Spleen (tissue), 11 donors: ENCODE results near the gene JAZF1. TPM values are rescaled to one million over a fixed set of nuclear protein-coding genes. Genes with fewer than 3 reads are reported as not detected.

ENCODE experiments used
- DNase-seq: peaks from one replicate; pipeline ENCODE4 v3.0.0-alpha.2; 2020
- H3K27ac ChIP-seq, 8 donors: fragments of 200-600 bp; sonication (generic) in 7 of 8; 1 replicate in 4 of 8; 2 replicates in 4 of 8; pipeline versions ENCODE4 v1.5.0 to v1.8.0; 2016 to 2021; ENCODE audit warnings: inconsistent platforms in 4 of 8, mild to moderate bottlenecking in 4 of 8, moderate library complexity in 1 of 8
- H3K27me3 ChIP-seq, 7 donors: fragments of 200-600 bp; sonication (generic) in 6 of 7; replicated peaks in 1 of 7; 1 replicate in 4 of 7; 2 replicates in 3 of 7; pipeline versions ENCODE4 v1.5.0 to v1.8.0; 2016 to 2021; ENCODE audit warnings: inconsistent platforms in 3 of 7, mild to moderate bottlenecking in 1 of 7
- H3K36me3 ChIP-seq, 6 donors: fragments of 200-600 bp; sonication (generic) in 5 of 6; 1 replicate in 4 of 6; 2 replicates in 2 of 6; pipeline versions ENCODE4 v1.5.0 to v1.8.0; 2016 to 2021; ENCODE audit warnings: inconsistent platforms in 2 of 6
- H3K4me1 ChIP-seq, 6 donors: fragments of 200-600 bp; sonication (generic) in 5 of 6; 1 replicate in 3 of 6; 2 replicates in 3 of 6; pipeline versions ENCODE4 v1.5.0 to v1.8.0; 2016 to 2021; ENCODE audit warnings: inconsistent platforms in 3 of 6
- H3K4me3 ChIP-seq, 8 donors: fragments of 200-600 bp; sonication (generic) in 7 of 8; 1 replicate in 4 of 8; 2 replicates in 4 of 8; pipeline versions ENCODE4 v1.5.0 to v1.8.0; 2016 to 2021; ENCODE audit warnings: inconsistent platforms in 4 of 8, mild to moderate bottlenecking in 4 of 8, moderate library complexity in 2 of 8
- H3K9me3 ChIP-seq, 8 donors: fragments of 200-600 bp; sonication (generic) in 7 of 8; 1 replicate in 4 of 8; 2 replicates in 4 of 8; pipeline versions ENCODE4 v1.5.0 to v1.8.0; 2016 to 2021; ENCODE audit warnings: inconsistent platforms in 4 of 8
- CTCF ChIP-seq, 11 experiments: fragments of 200-600 bp in 7 of 11; fragments of 450-650 bp in 4 of 11; sonication (generic) in 4 of 11; IDR thresholded peaks in 8 of 11; conservative IDR thresholded peaks in 3 of 11; 1 replicate in 7 of 11; 2 replicates in 4 of 11; pipeline versions ENCODE4 v1.4.0 to v1.8.0; 2016 to 2021; ENCODE audit warnings: antibody characterized with exemption in 11 of 11, inconsistent platforms in 4 of 11, mild to moderate bottlenecking in 1 of 11
- POLR2A ChIP-seq, 3 donors: fragments of 450-650 bp; IDR thresholded peaks; one replicate each; pipeline ENCODE4 v1.5.1; 2017; ENCODE audit warnings: antibody characterized with exemption in 3 of 3, mild to moderate bottlenecking in 1 of 3
- POLR2AphosphoS5 ChIP-seq, 3 donors: sonication (generic); formaldehyde crosslinking; IDR thresholded peaks; one replicate each; pipeline ENCODE4 v1.5.1; 2017; ENCODE audit warnings: antibody characterized with exemption in 3 of 3
- WGBS, 5 donors: extraction: QIAGEN DNeasy Blood & Tissue Kit in 3 of 5; methylation state at CpG; one replicate each; pipeline versions ENCODE4 v1.1.5 to v1.1.7; 2013 to 2018; 5-methylcytosine and 5-hydroxymethylcytosine counted together
- intact Hi-C: fragments of 100-400 bp; cut with DNase I; formaldehyde crosslinking; loops from one replicate; pipeline ENCODE4 v1.15.0; 2023; ENCODE audit warnings: low total_unique reads
- polyA plus RNA-seq, 3 donors: library from polyadenylated mRNA; stranded (reverse); fragments of 200-250 nt; gene quantifications; one replicate each; pipeline ENCODE4 v1.2.1, GENCODE V29; 2013
- total RNA-seq, 7 donors: library from RNA; depleted of rRNA in 3 of 7; stranded (reverse); fragments of >200 nt in 3 of 7; fragmentation: NEBNext Ultra II Directional in 4 of 7; extraction: Animal tissue kit (Norgen Biotek cat#: 25700) in 4 of 7; gene quantifications; one replicate each; pipeline versions ENCODE4 v1.1.0 to v1.2.1, GENCODE V29; 2016 to 2021
- donor health status: healthy with polysubstance abuse.
- donor health status: DM: no; HTN: no; CAD: no; lungs with moderate emphysema.
- donor health status: DM: no; HTN: no; CAD: no.
- donor health status: Bipolar disorder and iron deficiency.
- donor health status: healthy.
- donor health status: DM: no; HTN: no; CAD: no.
- donor health status: DM: yes; HTN: yes; CAD: no.

Gene JAZF1
- total and polyA plus RNA-seq, 10 donors, result 13.5 to 33.8 (median 24.7) TPM

- intact Hi-C loops, result no loop called here
- no peaks in the 10 kb centered on the region for H3K27me3 ChIP-seq
- WGBS, 5 donors, result 84 to 100% (median 95%) methylated on average over 3 of the region's 3 CpGs
Measured at GRCh38 chr7:27910326-27910725, 270.3 kb downstream of the JAZF1 start.

GRCh38 chr7:27908534-27909165, 271.9 kb downstream of the JAZF1 start:
- WGBS, 5 donors, result 92 to 97% (median 97%) methylated on average over 4 of the region's 4 CpGs
- Histone ChIP-seq H3K27ac (no peak overlapping the region), H3K27me3 (no peaks in the 10 kb centered on the region), H3K9me3 (no peaks in the 10 kb centered on the region), H3K36me3 (no peaks in the 10 kb centered on the region), H3K4me1 (peaks cover 0 to 6% (median 1%) of the 10 kb centered on the region in 6 donors), H3K4me3 (no peak overlapping the region)
- intact Hi-C loops, result no loop called here
- TF ChIP-seq POLR2A (IDR thresholded peaks at IDR 0.05) (no peak), POLR2AphosphoS5 (IDR thresholded peaks at IDR 0.05) (no peak), CTCF (IDR thresholded peaks at IDR 0.05 in 8 of 11, conservative IDR thresholded peaks at IDR 0.05 in 3 of 11) (no peak)
- DNase-seq, result no peak

More at GRCh38 chr7:27910326-27910725, 270.3 kb downstream of the JAZF1 start:
- Histone ChIP-seq H3K4me1 (peaks cover 0 to 6% (median 0%) of the 10 kb centered on the region in 6 donors), H3K36me3 (no peaks in the 10 kb centered on the region), H3K9me3 (no peaks in the 10 kb centered on the region), H3K27ac (no peak overlapping the region), H3K4me3 (no peak overlapping the region)
- DNase-seq, result no peak
- TF ChIP-seq POLR2AphosphoS5 (IDR thresholded peaks at IDR 0.05), result no peak
- no peak for TF ChIP-seq CTCF (IDR thresholded peaks at IDR 0.05 in 8 of 11, conservative IDR thresholded peaks at IDR 0.05 in 3 of 11)
- TF ChIP-seq POLR2A (IDR thresholded peaks at IDR 0.05), result no peak

GRCh38 chr7:27906385-27907091, 274.1 kb downstream of the JAZF1 start:
- H3K27me3 ChIP-seq, result no peaks in the 10 kb centered on the region
- no peak overlapping the region for H3K27ac ChIP-seq
- H3K4me3 ChIP-seq, result no peak overlapping the region
- intact Hi-C loops, result no loop called here
- no peaks in the 10 kb centered on the region for H3K9me3 ChIP-seq
- TF ChIP-seq POLR2A (IDR thresholded peaks at IDR 0.05) (no peak), POLR2AphosphoS5 (IDR thresholded peaks at IDR 0.05) (no peak), CTCF (IDR thresholded peaks at IDR 0.05 in 8 of 11, conservative IDR thresholded peaks at IDR 0.05 in 3 of 11) (no peak)
- H3K4me1 ChIP-seq, result peaks cover 5 to 17% (median 10%) of the 10 kb centered on the region in 6 donors
- 88 to 95% (median 89%) methylated on average over 4 of the region's 4 CpGs for WGBS, 5 donors
- no peaks in the 10 kb centered on the region for H3K36me3 ChIP-seq
- no peak for DNase-seq

GRCh38 chr7:27905951-27906350, 274.6 kb downstream of the JAZF1 start:
- WGBS, 5 donors, result 79 to 88% (median 82%) methylated on average over 4 of the region's 4 CpGs

More at GRCh38 chr7:27905951-27906350, 274.6 kb downstream of the JAZF1 start:
- Histone ChIP-seq H3K27ac (no peak overlapping the region), H3K4me1 (peaks cover 9 to 22% (median 16%) of the 10 kb centered on the region in 6 donors), H3K27me3 (no peaks in the 10 kb centered on the region), H3K36me3 (no peaks in the 10 kb centered on the region), H3K9me3 (no peaks in the 10 kb centered on the region), H3K4me3 (no peak overlapping the region)
- DNase-seq, result no peak
- intact Hi-C loops, result no loop called here
- TF ChIP-seq POLR2A (IDR thresholded peaks at IDR 0.05) (no peak), CTCF (IDR thresholded peaks at IDR 0.05 in 8 of 11, conservative IDR thresholded peaks at IDR 0.05 in 3 of 11) (no peak), POLR2AphosphoS5 (IDR thresholded peaks at IDR 0.05) (no peak)
